Left forelimb (tissue), 1 donor: Measurements from ENCODE around the gene TMEM120A.

Experiments
- DNase-seq: peaks from one replicate; pipeline ENCODE4 v3.0.0-alpha.2; 2018; ENCODE audit warnings: low spot score

Gene TMEM120A

DNA sequence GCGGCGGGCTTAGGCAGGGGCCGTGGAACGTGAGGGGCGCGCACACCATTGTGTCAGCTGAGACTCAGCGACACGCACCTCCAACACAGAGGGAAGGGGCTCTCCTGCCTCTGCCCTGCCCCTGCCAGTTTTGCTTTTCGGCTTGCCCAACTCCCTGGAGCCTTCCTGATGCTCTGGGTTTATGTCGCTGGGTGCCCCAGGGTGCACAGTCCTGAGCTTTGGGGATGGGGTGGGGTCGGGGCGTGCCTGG, 13.3 kb downstream of the TMEM120A start:
- DNase-seq = no peak

GRCh38 chr7:75980430-75981202, 13.8 kb downstream of the TMEM120A start:
- no peak for DNase-seq

DNA sequence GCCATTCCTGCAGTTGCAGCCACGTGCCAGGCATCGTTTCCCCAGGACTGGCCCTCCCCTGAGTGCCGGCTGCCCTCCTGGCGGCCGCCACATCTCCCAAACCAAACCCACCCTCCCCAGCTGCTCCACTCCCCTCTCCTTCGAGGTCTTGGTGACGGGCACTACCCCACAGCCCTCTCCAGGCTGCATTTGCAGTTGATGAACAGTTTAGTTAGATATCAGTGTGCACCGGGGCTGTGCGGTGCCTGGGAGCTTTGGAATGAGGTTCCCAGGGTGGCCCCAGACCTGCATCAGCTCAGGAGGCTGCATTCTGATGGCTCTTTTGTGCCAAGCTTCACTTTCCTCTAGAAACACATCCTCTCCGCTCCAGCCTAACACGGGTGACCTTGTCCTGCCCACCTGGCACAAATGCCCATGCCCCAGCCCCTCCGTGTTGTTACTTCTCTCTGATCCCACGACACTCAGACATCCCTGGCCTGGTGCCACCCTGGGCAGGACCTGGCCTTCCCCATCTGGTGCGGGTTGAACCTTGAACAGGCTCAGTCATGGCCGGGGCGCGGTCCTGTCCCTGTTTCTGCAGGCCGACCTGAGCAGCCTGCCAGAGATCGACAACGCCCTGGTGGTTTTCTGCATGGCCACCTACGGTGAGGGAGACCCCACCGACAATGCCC, 14.5 kb downstream of the TMEM120A start:
- no peak for DNase-seq

DNA sequence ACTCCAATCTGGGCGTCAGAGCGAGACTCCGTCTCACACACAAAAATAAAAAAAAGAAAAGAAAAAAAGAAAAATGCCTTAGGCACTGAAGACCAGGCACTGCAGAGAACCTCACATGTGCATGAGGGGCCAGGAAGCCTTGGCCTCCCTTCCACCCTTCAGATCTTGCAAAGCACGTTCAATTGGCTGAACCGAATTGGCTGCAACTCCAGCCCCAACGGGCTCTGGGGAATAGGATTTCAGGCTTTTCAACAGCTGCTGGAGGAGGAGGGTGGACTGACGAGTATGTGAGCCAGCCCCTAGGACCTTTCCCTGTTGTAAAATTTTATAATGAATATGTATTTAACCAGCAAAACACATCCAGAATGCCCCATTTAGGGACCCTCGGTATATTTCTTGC, 16.7 kb downstream of the TMEM120A start:
- peak; percentile 81 for DNase-seq

GRCh38 chr7:75971961-75972763, 22.2 kb downstream of the TMEM120A start:
- DNase-seq = no peak

- DNase-seq = no peak
Observed at GRCh38 chr7:75971309-75971960, 23.0 kb downstream of the TMEM120A start.

DNA sequence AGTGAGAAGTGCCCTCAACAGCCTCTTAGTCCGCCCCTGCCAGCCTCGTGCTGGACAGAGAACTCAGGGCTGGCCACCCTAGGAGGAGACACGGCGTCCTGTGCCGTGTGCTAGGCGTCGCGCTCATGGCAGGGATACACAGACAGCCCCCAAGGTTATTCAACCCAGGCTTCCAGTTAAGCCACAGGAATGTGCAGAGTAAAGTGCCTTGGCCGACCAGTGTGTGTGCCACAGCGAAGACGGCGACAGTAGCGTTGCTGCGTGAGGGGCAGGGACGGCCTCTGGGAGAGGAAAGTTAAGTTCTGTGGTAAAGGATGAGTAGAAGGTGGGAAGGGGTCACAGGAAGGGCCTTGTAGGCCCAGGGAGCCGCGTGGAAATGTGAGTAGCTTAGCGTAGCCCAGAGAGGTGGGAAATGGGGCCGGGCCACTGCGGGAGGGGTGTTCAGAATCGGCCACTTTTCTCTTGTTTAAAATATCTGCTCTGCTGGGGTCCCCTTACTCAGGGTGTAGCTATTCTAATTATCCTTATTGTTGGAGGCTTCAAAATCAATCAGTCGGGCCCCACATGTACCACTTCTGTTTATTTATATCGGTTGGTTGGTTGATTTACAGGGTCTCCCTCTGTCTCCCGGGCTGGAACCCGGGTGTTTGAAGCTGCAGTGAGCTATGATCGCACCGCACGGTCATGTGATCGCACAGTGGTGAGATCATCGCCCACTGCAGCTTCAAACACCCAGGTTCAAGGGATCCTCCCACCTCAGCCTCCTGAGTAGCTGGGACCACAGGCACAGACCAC, 24.5 kb downstream of the TMEM120A start:
- DNase-seq = no peak

- no peak for DNase-seq
Observed at GRCh38 chr7:75969182-75969581, 25.2 kb downstream of the TMEM120A start.

GRCh38 chr7:75968561-75969001, 25.8 kb downstream of the TMEM120A start:
- DNase-seq = no peak

GRCh38 chr7:75968012-75968411, 26.4 kb downstream of the TMEM120A start:
- DNase-seq = no peak

GRCh38 chr7:75967487-75967997, 26.9 kb downstream of the TMEM120A start:
- DNase-seq = no peak

DNA sequence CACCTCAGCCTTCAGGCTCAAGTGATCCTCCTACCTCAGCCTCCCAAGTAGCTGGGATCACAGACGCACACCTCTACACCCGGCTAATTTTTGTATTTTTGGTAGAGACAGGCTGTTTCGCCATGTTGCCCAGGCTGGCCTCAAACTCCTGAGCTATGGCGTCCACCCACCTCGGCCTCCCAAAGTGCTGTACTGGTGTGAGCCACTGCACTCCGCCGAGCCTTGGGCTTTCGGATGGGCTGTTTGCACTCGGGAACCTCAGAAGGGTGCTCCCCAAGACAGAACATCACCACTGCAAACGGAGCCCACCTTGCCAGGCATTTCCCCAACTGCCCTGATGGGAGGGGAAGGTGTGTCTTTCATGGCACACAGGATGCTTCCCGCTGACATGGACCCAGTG, 27.3 kb downstream of the TMEM120A start:
- DNase-seq = no peak

GRCh38 chr7:75966190-75966961, 28.0 kb downstream of the TMEM120A start:
- DNase-seq = no peak

DNA sequence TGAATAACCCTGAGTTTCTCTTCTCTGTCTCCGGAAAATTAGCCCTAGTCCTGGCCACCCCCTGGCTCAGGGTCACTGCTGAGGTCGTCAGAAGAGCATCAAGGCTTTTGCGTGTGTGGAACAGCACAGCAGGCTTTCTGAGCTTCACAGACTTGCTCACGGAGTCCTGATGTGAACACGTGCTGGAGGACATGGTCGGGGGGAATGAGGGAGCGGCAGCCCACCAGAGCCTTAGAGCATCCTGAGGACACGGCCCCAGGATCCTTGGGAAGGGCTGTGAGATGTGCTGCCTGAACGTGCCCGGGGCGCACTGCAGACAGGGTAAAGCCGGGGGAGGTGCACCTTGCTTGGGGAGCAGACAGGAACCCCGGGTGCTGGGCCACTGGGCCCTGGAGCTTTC, 28.8 kb downstream of the TMEM120A start:
- no peak for DNase-seq

DNA sequence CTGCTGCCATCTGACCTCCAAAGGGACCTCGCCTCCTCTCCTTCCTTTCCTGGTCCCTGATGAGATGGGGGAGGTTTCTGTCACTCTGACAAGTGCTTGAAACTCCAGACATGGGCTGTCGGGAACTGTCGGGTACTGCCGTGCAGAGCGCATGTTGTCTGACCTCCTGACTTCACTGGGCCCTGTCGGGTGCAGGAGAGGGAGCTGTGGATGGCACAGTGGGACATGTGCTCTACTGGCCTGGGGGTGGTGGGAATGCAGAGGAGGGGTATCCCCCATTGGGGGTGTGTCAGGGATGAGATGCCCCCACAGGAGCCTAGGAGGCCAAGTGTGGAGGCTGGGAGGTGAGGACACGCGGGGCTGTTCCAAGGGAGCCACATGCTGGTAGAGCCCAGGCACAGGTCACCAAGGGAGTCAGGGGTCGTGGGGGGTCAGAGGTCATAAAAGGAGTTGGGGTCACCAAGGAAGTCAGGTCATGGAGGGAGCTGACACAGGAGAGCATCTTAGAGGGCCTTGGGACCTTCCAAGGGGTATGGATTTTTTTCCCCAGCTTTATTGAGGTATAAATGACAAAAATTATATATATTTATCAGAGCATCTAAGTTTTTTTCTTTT, 30.9 kb downstream of the TMEM120A start:
- no peak for DNase-seq

DNA sequence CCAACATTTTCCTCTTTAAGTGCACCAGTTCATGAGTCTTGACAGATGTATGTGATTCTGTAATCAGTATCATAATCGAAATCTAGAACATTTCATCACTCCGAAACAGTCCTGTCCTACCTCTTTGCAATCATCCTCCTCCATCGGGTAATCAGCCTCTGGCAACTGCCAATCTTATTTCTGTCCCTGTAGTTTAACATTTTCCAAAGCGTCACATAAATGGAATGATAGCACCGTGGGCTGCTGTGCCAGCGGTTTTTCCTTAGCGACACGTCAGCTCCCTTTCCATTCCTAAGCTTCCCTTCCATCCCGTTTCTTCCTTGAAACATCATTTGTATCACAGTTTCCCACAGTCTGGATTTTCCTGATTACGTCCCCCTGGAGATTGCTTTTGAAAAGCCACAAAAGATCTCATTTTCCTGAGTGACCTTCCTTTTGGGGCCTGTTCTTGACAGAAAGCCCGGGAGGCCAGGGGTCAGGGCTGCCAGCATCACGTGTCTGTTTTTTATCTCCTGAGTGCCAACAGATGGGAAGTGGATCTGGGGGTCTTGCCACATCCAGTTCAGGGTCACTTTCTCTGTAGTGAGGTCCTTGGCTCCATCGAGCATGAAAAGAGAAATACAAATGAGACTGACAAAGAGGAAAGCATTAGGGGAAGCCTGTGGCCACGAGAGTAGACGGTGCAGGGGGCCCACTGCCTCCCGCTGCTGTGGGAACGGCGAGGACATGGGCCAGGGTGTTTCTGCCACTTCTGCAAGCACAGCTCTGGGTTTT, 31.6 kb downstream of the TMEM120A start:
- DNase-seq = no peak

DNA sequence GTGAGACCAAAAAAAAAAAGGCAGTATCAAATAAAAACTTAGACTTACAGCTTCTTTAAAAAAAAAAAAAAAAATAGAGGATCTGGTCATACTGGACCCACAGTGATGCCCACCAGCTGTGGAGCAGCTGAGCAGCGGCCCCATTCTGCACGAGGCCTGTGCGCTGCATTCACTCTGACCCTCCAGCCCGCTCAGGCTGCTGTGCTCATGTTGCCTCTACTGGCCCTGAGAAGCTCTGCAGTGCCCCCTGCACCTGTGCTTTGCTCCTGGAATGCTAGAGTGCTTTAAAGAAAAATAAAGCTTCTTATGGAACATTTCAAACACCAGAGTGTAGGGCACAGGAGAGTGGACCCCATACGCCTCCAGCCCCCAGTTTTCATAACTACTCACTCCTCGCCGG, 33.2 kb downstream of the TMEM120A start:
- DNase-seq = no peak

DNA sequence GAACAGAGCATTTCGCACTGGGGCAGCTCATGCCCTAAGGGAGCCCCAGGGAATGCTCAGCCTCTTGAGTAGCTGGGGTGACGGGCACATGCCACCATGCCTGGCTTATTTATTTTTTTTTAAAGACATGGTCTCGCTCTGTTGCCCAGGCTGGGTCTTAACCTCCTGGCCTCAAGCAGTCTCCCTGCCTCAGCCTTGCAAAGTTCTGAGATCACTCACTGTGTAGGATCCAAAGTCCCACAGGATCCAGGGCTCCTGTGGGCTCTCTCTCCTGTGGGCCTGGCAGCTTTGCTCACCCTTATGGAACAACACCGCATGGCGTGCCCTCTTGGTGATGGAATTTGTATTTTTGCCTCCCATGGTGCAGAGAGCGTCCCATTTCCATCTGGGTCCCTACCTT, 34.0 kb downstream of the TMEM120A start:
- DNase-seq = no peak

DNA sequence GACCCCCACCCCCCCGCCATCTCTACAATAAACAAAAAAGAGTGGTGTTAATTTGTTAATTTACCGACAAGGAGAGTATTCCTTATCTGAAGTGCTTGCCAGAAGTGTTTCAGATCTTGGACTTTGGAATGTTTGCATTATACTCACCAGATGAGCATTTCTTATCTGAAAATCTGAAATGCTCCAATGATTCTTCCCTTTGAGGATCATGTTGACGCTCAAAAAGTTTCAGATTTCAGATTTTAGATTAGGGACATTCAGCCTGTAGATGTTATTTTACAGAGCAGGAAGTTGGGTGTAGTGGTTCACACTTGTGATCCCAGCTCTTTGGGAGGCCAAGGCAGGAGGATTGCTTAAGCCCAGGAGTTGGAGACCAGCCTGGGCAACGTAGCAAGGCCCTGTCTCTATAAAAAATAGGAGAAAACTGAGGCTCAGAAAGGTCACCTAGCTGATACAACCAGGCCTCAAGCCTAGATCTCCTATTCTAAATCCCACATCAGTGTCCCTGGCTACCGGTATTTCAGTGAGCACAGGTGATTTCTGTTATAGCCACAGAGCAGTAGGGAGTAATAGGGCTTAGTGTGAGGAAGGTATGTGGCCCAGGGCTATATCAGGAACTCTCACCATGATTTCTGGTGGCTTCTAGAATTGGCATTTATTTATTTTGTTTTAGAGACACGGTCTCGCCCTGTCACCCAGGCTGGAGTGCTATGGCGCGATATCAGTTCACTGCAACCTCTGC, 35.4 kb downstream of the TMEM120A start:
- DNase-seq = no peak
